ENCODE data around the gene PITPNM3.

- no peak for TF ChIP-seq POLR2A (IDR thresholded peaks at IDR 0.05)
- TF ChIP-seq, protein P1, sequence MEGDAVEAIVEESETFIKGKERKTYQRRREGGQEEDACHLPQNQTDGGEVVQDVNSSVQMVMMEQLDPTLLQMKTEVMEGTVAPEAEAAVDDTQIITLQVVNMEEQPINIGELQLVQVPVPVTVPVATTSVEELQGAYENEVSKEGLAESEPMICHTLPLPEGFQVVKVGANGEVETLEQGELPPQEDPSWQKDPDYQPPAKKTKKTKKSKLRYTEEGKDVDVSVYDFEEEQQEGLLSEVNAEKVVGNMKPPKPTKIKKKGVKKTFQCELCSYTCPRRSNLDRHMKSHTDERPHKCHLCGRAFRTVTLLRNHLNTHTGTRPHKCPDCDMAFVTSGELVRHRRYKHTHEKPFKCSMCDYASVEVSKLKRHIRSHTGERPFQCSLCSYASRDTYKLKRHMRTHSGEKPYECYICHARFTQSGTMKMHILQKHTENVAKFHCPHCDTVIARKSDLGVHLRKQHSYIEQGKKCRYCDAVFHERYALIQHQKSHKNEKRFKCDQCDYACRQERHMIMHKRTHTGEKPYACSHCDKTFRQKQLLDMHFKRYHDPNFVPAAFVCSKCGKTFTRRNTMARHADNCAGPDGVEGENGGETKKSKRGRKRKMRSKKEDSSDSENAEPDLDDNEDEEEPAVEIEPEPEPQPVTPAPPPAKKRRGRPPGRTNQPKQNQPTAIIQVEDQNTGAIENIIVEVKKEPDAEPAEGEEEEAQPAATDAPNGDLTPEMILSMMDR (IDR thresholded peaks at IDR 0.05), result no peak
Measured at GRCh38 chr17:6408276-6408675, 148.1 kb downstream of the PITPNM3 start.
